GOT3 (cell line): Measurements from ENCODE around the gene TLK1.
"Not testable (repeated sequence)": the region's sequence is repeated elsewhere in the genome, so short reads cannot be mapped to it uniquely, and the experiment has no call there.

Source experiments
- DNase-seq: peaks from one replicate; lab custom pipeline; 2025; ENCODE audit warnings: mixed read lengths; lab: John Stamatoyannopoulos, UW

Gene TLK1

GRCh38 chr2:171169839-171170238, 9.1 kb upstream of the TLK1 start:
- no peak for DNase-seq

DNA sequence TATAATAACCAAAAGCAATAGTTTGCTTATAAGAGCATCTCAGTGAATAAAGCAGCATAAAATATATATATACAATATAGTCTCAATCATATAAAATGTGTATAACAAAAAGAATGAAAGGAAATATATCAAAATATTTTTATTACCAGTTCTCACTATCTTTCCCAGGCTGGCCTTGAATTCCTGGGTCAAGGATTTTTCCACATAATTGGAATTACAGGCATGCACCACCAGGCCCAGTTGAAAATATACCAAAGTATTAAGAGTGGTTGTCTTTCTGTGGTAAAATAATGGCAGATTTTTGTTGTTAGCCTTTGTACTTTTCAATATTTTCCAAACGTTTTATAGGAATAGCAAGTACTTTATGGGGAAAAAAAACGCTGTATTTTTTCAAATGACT, 8.6 kb upstream of the TLK1 start:
- no peak for DNase-seq

DNA sequence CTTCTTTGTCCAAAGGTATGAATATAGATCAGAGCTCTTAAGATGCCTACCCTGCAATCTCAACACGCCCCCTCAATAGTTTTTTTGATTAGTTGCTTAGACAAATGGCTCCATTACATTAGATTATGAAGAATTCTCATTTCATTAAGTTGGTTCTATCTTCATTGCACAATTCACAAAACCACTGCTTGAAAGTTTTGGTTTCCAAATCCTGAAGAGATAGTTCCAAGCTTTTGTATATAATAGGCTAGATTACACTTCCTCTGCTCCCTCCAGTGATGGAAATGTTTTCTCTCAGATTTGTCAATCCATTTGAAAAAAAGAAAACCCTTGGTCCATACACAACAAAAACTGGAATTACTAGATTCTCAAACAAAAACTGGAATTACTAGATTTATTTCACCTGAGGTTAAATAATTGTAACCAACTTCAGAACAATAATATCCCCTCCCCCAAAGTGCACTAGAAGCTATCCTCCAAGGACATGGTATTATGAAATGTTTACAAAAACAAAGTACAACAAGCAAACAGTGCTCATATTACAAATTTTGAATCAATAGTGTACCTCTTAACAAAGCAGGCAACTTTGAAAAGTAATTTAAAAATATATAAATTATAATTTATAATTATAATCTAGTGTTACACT, 6.8 kb upstream of the TLK1 start:
- DNase-seq, result no peak

DNA sequence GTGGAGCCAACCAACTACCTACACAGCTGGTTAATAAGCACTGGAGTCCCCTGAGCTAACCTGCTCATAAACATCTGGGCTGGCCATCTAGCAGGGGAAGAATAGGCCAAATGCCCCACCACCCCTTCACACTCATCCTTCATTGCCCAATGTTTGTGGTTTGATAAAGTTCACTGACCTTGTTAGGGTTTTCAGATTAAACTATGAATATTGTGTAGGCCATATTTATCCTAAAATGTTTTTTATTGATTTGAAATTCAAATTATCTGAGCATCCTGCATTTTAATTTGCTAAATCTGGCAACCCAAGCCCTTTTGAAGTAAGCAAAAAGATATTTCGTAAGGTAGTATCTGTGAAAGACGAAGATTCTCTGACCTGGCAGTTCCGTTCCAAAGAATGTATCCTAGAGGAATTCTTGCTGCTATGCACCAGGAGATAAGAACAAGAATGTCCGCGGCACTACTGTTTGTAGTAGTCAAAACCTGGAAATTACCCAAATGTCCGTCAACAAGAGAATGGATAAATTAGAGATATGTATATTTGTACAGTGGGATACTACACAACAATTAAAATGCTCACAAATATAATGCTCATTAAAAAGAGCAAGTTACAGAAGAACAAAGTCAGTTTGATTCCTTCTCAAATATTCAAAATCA, 5.8 kb upstream of the TLK1 start:
- DNase-seq, result no peak

DNA sequence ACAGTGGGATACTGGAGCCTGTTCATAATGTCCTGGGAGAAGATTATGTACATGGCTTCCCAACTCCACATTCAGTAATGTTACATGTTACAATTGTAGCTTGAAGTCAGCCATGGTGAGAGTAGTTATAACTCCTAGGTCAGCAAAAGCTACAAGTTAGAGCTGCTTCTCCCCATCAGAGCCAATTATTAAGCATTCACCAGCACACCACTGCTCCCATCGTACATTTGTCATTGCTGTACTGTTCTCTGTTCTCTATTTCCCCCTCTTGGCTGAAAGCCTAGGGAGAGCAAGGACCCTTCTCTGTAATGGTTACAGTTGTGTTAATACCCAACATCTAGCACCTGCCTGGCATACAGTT, 5.3 kb upstream of the TLK1 start:
- DNase-seq, result no peak

DNA sequence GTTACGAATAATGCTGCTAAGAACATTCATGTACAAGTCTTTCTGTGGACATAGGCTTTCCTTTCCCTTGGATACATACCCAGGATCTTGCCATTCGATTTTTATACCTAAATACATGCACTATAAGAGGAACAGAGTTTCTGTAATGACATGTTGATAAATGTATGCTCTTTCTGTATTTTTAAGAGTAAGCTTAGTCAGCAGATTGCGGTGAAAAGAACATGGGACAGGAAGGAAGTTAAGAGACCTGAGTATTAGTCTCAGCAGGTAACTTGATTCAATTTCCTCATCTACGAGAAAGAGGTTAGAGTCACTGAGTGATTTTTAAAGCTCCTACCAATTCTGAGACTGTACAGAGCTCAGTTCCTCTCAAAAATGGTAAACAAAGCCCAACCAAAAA, 2.6 kb upstream of the TLK1 start:
- no peak for DNase-seq

- not testable (repeated sequence) for DNase-seq
Measured at GRCh38 chr2:171162522-171163197, 2.0 kb upstream of the TLK1 start.

DNA sequence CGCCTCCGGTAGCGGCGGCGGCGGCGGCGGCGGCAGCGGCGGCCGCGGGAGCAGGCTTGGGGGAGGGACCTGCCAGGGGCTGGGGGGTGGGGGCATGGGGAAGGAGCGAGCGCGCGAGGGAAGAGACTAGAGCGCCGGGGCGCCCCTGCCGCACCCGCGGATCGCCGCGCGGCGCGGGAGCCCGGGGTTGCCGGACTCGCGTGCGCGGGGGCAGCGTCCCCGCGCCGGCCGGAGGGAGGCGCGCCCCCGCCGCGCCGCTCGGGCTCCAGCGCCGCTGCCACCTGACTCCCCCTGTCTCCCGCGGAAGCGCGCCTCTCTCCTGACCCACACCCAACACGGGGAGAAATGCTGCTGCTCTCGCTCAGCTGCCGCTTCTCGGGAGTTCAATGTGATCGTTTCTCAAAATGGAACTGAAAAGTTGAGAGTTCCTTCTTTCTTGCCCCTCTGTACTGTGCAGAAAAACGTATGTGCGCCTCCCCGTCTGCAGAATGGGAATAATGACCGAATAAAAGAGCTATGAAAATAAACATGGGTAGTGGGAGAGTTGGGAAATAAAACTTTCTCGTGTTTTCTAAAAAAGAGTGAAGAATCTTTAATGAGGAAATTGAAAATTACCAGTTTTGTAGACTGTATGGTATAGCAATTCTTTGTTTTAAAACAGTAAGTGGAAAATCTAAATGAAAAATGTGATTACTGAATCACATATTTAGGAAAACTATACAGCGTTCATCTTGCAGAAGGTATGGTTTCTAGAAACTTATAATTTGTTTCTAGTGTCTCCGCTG, 455 bp upstream of the TLK1 start:
- no peak for DNase-seq

DNA sequence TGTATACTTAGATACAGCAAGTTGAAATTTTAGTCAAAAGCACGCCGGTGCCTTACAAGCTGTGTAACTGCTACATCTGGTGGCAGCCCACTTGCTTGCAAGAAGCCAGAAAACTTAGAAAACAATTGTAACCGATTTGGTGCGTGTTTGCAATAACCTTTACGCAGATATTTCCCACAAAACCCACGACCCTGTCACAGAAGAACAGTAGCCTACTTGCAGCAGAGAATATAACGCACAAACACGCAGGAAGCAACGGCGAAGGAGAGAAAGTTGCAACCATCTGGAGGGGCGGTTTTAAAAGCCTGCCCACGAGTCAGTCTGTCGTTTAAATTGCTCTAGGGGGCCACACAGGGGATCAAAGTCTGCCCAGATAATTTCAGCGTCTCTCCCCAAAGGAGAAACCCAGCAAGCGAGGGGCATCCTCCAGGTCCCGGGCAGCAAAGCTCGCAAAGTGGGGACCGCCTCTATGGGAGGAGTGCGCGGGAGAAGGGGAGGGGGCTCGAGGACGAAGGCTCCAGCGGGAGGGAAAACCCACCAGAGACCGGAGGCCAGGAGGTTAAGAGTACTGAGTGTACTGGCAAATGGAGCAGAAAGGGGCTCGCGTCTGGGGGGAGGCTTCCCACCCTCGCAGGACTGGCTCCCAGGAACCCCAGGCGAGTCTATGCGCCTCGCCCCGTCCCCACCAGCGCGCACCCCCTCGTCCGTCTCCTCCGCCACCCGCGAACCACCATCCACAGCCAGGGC, 1.1 kb downstream of the TLK1 start:
- DNase-seq, result no peak

DNA sequence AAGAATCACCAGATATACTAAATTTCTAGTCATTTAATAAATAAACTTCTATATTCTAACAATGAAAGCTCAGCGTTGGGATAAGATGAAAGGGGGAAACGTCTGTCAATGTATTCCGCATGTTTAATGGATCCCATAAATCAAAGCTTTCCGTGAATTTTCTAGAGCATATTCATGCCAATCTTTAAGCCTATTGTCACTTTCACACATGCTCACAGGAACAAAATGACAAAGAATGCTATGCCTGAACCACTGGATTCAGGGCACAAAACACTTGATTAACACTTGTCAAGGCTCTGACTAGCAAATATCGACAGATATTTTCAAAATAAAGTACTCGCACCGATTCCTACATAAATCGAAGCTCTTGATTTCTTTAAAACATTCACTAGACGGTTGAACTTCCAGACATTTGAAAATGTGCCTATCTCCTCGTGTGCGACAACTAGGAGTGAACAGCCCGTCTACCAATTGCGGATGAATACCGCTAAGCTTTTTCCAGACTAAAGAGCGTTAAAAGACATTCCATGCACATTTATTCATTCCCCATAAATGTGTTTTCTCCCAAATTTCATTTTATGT, 1.8 kb downstream of the TLK1 start:
- DNase-seq, result no peak

- no peak for DNase-seq
Measured at GRCh38 chr2:171158036-171158789, 2.5 kb downstream of the TLK1 start.

GRCh38 chr2:171157109-171157500, 3.6 kb downstream of the TLK1 start:
- DNase-seq, result no peak

DNA sequence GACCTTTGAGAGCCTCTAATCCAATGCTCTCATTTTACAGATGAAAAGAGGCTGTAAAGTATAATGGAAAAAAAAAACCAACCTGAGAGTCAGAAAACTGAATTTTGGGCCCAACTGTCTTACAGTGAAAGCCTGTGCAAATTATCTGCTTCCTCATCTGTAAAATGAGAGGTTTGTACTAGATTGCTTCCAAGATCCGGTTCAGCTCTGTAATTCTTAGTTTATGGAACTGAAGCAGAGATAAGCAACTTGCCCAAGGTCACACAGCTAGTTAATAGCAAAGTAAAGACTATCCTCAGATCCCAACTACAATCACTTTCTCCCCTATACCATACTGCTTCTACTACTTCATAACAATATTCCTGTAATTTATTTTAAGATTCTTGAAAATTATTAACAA, 6.3 kb downstream of the TLK1 start:
- no peak for DNase-seq

DNA sequence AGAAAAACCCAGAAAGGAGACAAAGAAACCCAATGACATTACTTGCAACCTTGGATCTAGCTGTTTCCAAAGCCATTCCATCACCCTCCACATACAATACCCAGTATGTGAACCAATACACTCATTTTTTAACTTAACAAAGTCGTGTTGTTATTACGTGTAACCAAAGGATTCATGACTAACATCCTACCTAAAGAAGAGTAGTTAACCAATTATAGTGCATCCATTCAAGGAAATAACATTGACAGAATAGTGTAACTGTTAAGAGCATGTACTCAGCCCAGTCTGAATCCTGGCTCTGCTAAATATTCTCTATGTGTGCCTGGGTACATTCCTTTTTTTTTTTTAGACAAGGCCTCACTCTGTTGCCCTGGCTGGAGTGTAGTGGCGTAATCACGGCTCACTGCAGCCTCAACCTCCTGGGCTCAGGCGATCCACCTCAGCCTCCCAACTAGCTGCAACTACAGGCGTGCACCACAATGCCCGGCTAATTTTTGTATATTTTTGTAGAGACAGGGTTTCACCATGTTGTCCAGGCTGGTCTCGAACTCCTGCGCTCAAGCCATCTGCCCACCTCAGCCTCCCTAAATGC, 9.9 kb downstream of the TLK1 start:
- DNase-seq, result no peak

DNA sequence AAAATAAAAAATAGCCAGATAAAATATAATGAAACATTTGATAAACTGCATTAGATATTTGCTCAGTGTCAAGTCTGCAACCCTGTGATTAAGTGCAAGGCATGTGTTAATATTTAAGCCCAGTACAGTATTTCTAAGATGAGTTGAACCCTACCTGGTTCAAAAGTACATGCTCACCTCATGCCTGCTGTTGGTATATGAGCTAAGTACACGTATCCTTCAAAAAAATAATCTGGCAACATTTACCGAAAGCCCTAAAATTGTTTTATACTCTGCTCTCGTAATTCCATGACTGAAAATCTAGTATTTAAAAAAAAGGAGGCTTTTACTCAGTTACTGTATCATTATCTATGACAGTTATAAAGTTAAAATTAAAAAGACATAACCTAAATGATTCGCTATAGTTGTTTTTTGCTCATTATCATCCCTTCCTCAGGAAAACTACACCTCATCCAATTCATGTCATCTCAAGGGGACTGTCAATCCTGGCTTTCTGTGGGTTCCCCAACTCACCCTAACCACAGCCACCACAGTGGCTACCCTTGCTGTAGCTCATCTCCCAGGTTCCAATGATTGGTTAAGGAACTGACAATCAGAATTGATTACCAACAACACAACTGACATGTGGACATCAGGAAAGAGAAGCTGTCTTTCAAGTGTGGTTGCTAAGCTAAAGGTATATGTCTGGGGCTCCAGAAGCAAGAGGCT, 10.6 kb downstream of the TLK1 start:
- no peak for DNase-seq

GRCh38 chr2:171149171-171149938, 11.3 kb downstream of the TLK1 start:
- no peak for DNase-seq

DNA sequence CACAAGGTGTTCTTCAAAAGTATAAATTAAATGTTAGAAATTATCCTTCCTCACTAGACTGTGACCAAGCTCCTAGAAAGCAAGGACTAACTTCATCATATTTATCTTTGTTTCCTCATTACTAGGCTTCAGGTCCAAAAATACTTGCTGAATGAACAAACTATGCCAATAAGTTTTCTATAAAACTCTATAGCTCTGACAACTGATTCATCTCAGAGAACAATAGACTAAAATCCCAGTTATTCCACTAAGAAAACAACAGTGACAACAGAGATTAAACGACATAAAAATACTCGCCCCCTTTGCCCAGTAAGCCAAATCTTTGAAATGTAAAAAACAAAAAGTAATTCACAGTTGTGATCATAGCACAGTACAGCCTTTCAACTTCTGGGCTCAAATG, 13.6 kb downstream of the TLK1 start:
- DNase-seq, result no peak

DNA sequence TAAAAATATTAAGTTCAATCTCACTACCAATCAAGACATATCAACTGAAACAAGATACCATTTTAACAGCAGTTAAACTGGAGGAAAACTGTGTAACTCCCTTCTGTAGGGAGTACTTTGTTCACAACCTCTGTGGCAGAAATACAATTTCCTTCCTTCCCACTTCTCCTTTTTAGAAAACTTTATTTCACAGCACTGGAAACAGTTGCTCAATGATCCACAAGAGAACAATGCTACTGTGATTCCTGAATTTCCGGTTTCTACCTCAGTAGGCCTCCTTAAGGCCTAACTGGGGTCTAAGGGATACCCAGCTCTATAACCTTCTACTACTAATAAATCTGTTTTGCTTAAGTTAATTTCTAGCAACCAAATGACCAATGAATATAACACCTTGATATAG, 14.1 kb downstream of the TLK1 start:
- no peak for DNase-seq

DNA sequence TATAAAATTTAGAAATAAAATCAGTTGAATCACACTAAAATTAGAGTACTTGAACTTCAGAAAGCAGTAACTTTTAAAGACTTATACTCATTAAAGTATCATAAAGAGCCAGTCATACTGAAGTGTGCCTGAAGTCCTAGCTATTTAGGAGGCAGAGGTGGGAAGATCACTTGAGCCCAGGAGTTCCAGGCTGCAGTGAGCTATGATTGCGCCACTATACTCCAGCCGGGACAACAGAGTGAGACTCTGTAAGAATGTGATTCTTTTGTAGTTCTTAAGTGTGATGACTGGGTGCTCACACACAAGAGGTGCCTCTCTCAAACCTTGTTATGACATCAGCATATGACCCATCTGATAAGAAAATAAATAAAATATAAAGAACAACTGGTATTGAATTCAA, 14.6 kb downstream of the TLK1 start:
- DNase-seq, result no peak
